SK-N-SH (cell line): Measurements from ENCODE around the gene TP53I13. TPM values are rescaled to one million over a fixed set of nuclear protein-coding genes. Genes with fewer than 3 reads are reported as not detected.

Source experiments
- CTCF ChIA-PET: fragments of 300-600, 350-600 bp; formaldehyde crosslinking; extraction: SDS; loops from one replicate; lab custom pipeline; 2021; lab: Yijun Ruan, JAX
- POLR2A ChIA-PET: fragments of 350-600 bp; sonication (Branson Sonifier 250); formaldehyde crosslinking; extraction: SDS; loops from one replicate; lab custom pipeline; 2020; ENCODE audit warnings: antibody characterized with exemption, inconsistent platforms; lab: Yijun Ruan, JAX
- DNase-seq: peaks from one replicate; pipeline ENCODE4 v3.0.0; 2012
- H2AFZ ChIP-seq: fragments of 200-600 bp; sonication (generic); 2 replicates; pipeline ENCODE4 v1.8.1; 2016; ENCODE audit warnings: antibody characterized with exemption, mild to moderate bottlenecking, low read depth
- H3F3A ChIP-seq: fragments of 200-600 bp; sonication (generic); replicated peaks from 2 replicates; pipeline ENCODE3; 2016; ENCODE audit warnings: antibody characterized with exemption, mild to moderate bottlenecking; ENCODE audit not compliant: insufficient read depth
- H3K27ac ChIP-seq, 2 experiments: fragments of 200-500 bp in 1 of 2; fragments of 200-600 bp in 1 of 2; sonication (Bioruptor generic) in 1 of 2; sonication (generic), shearing (Covaris generic) in 1 of 2; 2 replicates each; pipeline versions ENCODE4 v1.5.1 to v1.6.1; 2014 to 2016; ENCODE audit warnings: low read depth in 2 of 2, inconsistent platforms in 1 of 2, low read length in 1 of 2, mild to moderate bottlenecking in 1 of 2, mixed read lengths in 1 of 2
- H3K27me3 ChIP-seq: fragments of 200-600 bp; sonication (generic), shearing (Covaris generic); 2 replicates; pipeline ENCODE4 v1.6.1; 2016; ENCODE audit warnings: mixed run types; ENCODE audit not compliant: insufficient read depth
- H3K36me3 ChIP-seq, 2 experiments: fragments of 200-500 bp in 1 of 2; fragments of 200-600 bp in 1 of 2; sonication (Bioruptor generic) in 1 of 2; sonication (generic) in 1 of 2; replicated peaks in 1 of 2; 2 replicates each; pipeline versions ENCODE3 to v1.5.1; 2014 to 2016; ENCODE audit warnings: low read length in 1 of 2, mild to moderate bottlenecking in 1 of 2; ENCODE audit not compliant: insufficient read depth in 2 of 2, control insufficient read depth in 1 of 2
- H3K4me1 ChIP-seq, 2 experiments: fragments of 200-500 bp in 1 of 2; fragments of 200-600 bp in 1 of 2; sonication (Bioruptor generic) in 1 of 2; sonication (generic), shearing (Covaris generic) in 1 of 2; 2 replicates each; pipeline versions ENCODE4 v1.5.1 to v1.6.1; 2014 to 2016; ENCODE audit warnings: low read depth in 1 of 2, low read length in 1 of 2, mixed run types in 1 of 2; ENCODE audit not compliant: insufficient read depth in 2 of 2, control insufficient read depth in 1 of 2
- H3K4me2 ChIP-seq: fragments of 200-600 bp; sonication (generic), shearing (Covaris generic); 2 replicates; pipeline ENCODE4 v1.6.1; 2017; ENCODE audit warnings: mixed run types
- H3K4me3 ChIP-seq, 2 experiments: fragments of 200-500 bp in 1 of 2; fragments of 200-600 bp in 1 of 2; sonication (Bioruptor generic) in 1 of 2; sonication (generic), shearing (Covaris generic) in 1 of 2; 2 replicates each; pipeline versions ENCODE4 v1.5.1 to v1.8.1; 2014 to 2016; ENCODE audit warnings: low read depth in 2 of 2, inconsistent platforms in 1 of 2, low read length in 1 of 2, mild to moderate bottlenecking in 1 of 2, mixed read lengths in 1 of 2, moderate library complexity in 1 of 2
- H3K79me2 ChIP-seq: fragments of 200-600 bp; sonication (generic); 2 replicates; pipeline ENCODE4 v1.8.1; 2017; ENCODE audit warnings: mild to moderate bottlenecking; ENCODE audit not compliant: insufficient read depth
- H3K9ac ChIP-seq: fragments of 200-600 bp; sonication (generic); 2 replicates; pipeline ENCODE4 v1.6.1; 2017; ENCODE audit warnings: mixed run types
- H3K9me2 ChIP-seq: fragments of 200-600 bp; sonication (generic); 2 replicates; pipeline ENCODE4 v1.6.1; 2017; ENCODE audit warnings: mixed run types
- H3K9me3 ChIP-seq: fragments of 200-600 bp; sonication (generic); 2 replicates; pipeline ENCODE4 v1.6.1; 2017; ENCODE audit warnings: mixed run types, mild to moderate bottlenecking, moderate library complexity
- H4K20me1 ChIP-seq: fragments of 200-600 bp; sonication (generic); 2 replicates; pipeline ENCODE4 v1.6.1; 2017; ENCODE audit warnings: mild to moderate bottlenecking, mixed run types; ENCODE audit not compliant: insufficient read depth
- CHD2 ChIP-seq: fragments of 150-350 bp; IDR thresholded peaks from 2 replicates; pipeline ENCODE4 v1.6.1; 2018; ENCODE audit warnings: low read length; ENCODE audit not compliant: partially characterized antibody
- CTCF ChIP-seq: fragments of 200-600 bp; sonication (generic); IDR thresholded peaks from 2 replicates; pipeline ENCODE4 v1.6.1; 2017; ENCODE audit warnings: antibody characterized with exemption, mild to moderate bottlenecking, moderate library complexity
- ELF1 ChIP-seq: IDR thresholded peaks from 2 replicates; pipeline ENCODE4 v1.4.0; 2012
- EP300 ChIP-seq, 2 experiments: IDR thresholded peaks; 2 replicates each; pipeline versions ENCODE4 v1.4.0 to v1.6.1; 2012; ENCODE audit warnings: borderline replicate concordance in 1 of 2, low read depth in 1 of 2, low read length in 1 of 2
- EZH2phosphoT487 ChIP-seq: fragments of 200-600 bp; sonication (generic); IDR thresholded peaks from 2 replicates; pipeline ENCODE4 v1.6.1; 2017; ENCODE audit warnings: low read depth, mixed run types, mild to moderate bottlenecking, antibody characterized with exemption, moderate library complexity, borderline replicate concordance
- FOSL2 ChIP-seq: IDR thresholded peaks from 2 replicates; pipeline ENCODE4 v1.4.0; 2012; ENCODE audit warnings: low read depth, mild to moderate bottlenecking, moderate library complexity, borderline replicate concordance
- FOXJ3 ChIP-seq: sonication (generic); formaldehyde crosslinking; IDR thresholded peaks from 2 replicates; pipeline ENCODE4 v1.5.1; 2020; ENCODE audit warnings: mild to moderate bottlenecking, missing genetic modification reagents
- FOXM1 ChIP-seq: IDR thresholded peaks from 2 replicates; pipeline ENCODE4 v1.4.0; 2012; ENCODE audit warnings: low read depth, mild to moderate bottlenecking
- GATA2 ChIP-seq: sonication (generic); formaldehyde crosslinking; IDR thresholded peaks from 2 replicates; pipeline ENCODE4 v1.5.0; 2020; ENCODE audit warnings: mild to moderate bottlenecking, missing genetic modification reagents
- IRF3 ChIP-seq: fragments of 150-350 bp; IDR thresholded peaks from 2 replicates; pipeline ENCODE4 v1.6.1; 2016; ENCODE audit warnings: mild to moderate bottlenecking, low read depth, low read length
- JUND ChIP-seq: IDR thresholded peaks from 2 replicates; pipeline ENCODE4 v1.4.0; 2012
- MAX ChIP-seq: IDR thresholded peaks from 2 replicates; pipeline ENCODE4 v1.4.0; 2012; ENCODE audit warnings: low read depth
- MEF2A ChIP-seq: IDR thresholded peaks from 2 replicates; pipeline ENCODE4 v1.4.0; 2012; ENCODE audit warnings: low read depth, borderline replicate concordance
- MXI1 ChIP-seq: IDR thresholded peaks from 2 replicates; pipeline ENCODE4 v1.6.1; 2012; ENCODE audit warnings: mild to moderate bottlenecking, low read depth, low read length, improper control_type of control experiment
- NFIC ChIP-seq: IDR thresholded peaks from 2 replicates; pipeline ENCODE4 v1.4.0; 2012; ENCODE audit warnings: borderline replicate concordance
- NRF1 ChIP-seq: IDR thresholded peaks from 2 replicates; pipeline ENCODE4 v1.6.1; 2012; ENCODE audit warnings: low read depth, mild to moderate bottlenecking, low read length
- RAD21 ChIP-seq: IDR thresholded peaks from 2 replicates; pipeline ENCODE4 v1.6.1; 2012; ENCODE audit warnings: mild to moderate bottlenecking, low read length
- RFX5 ChIP-seq: IDR thresholded peaks from 2 replicates; pipeline ENCODE4 v1.6.1; 2012; ENCODE audit warnings: mild to moderate bottlenecking, improper control_type of control experiment, low read length
- RXRA ChIP-seq: IDR thresholded peaks from 2 replicates; pipeline ENCODE4 v1.4.0; 2012; ENCODE audit warnings: low read depth, mild to moderate bottlenecking, borderline replicate concordance
- TAF1 ChIP-seq: IDR thresholded peaks from 2 replicates; pipeline ENCODE4 v1.6.1; 2012; ENCODE audit warnings: low read depth, mild to moderate bottlenecking, low read length, moderate library complexity, borderline replicate concordance
- TCF12 ChIP-seq: IDR thresholded peaks from 2 replicates; pipeline ENCODE4 v1.4.0; 2012
- USF2 ChIP-seq: fragments of 150-350 bp; IDR thresholded peaks from 2 replicates; pipeline ENCODE4 v1.6.1; 2017; ENCODE audit warnings: antibody characterized with exemption, low read length, low read depth, borderline replicate concordance
- YY1 ChIP-seq: IDR thresholded peaks from 2 replicates; pipeline ENCODE4 v1.4.0; 2012; ENCODE audit warnings: low read depth, mild to moderate bottlenecking
- ZBTB33 ChIP-seq: IDR thresholded peaks from 2 replicates; pipeline ENCODE4 v1.4.0; 2012; ENCODE audit warnings: low read depth, borderline replicate concordance
- WGBS: methylation state at CpG from one replicate; pipeline ENCODE4 v1.1.6; 2017; ENCODE audit warnings: low lambda C conversion rate; 5-methylcytosine and 5-hydroxymethylcytosine counted together
- polyA plus RNA-seq, 3 experiments: library from polyadenylated mRNA; depleted of rRNA; stranded (reverse); fragments of >200 nt; gene quantifications; 2 replicates each; pipeline ENCODE4 v1.2.3, GENCODE V29; 2012
- TF ChIP-seq, protein P1 (sequence below): IDR thresholded peaks from 2 replicates; pipeline ENCODE4; 2012

TP53I13 gene
- polyA plus RNA-seq, 1 of the 3 experiments (the other 2 are of a cell fraction): 39.2 TPM

DNA sequence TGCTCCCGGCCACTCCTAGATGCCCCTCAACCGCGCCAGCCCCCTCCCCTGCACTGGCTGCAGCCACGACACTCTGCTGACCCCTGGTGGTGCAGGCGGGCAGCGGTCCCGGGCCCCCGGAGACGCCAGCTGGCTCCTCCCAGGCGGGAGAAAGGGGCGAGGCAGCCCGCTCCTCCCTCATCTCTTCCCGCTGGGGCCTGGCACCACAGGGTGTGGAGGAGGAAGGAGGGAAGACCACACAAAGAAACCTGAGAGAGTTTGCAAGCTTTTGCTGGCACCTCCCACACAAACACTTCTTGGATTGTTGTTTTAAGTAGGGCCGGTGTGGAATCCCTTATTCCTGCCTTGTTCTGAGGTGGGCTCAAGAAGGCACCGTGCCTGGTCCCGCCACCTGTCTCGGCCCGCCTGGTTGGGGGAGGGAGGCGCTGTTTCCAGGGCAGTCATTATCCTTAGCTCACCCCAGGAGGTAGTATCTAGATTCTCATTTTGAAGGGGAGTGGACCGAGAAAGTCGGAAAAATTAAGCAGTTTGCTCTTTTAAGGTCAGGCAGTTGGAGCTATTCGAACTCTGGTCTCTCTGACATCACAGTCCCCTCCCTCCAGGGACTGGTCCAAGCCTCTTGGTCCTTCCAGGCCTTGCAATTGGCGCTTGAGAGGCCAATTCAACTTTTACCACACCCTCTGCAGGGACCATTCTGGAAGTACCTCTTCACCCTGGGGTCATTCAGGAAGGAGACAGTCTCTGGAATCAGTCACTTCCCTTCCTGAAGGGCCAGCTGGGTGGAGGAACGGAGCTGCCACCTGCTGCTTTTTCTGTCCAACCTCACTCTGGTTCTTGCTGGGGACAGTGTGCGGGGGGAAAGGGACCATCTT is 23.5 kb downstream of the TP53I13 start:
- POLR2A ChIA-PET: interaction anchor here (0.8 to 1.8 kb wide), 9 partner anchors 9 to 340 kb away, joined by 3 to 5 read pairs (median 3); partner anchors contain the start of gene ABHD15
- peaks cover 23% of the 10 kb centered on the region for H4K20me1 ChIP-seq
- TF ChIP-seq MXI1: peak; percentile 11
- TF ChIP-seq RAD21: peak; percentile 88
- TF ChIP-seq RFX5: peak; percentile 42; the same call in 1 of the 2 replicates
- TF ChIP-seq JUND: no peak
- TF ChIP-seq EZH2phosphoT487: no peak
- TF ChIP-seq RXRA: no peak
- TF ChIP-seq MAX: peak; percentile 50; the same call in 1 of the 2 replicates
- no peak for TF ChIP-seq NFIC
- no peak; the same call in 1 of the 2 replicates for TF ChIP-seq TCF12
- TF ChIP-seq ELF1: no peak
- no peak for TF ChIP-seq USF2
- peak; percentile 60 for TF ChIP-seq CHD2
- TF ChIP-seq ZBTB33: no peak
- TF ChIP-seq IRF3: no peak
- no peak for TF ChIP-seq YY1
- TF ChIP-seq NRF1: no peak
- 0 out of 2 replicates have a peak, but pooled peaks have one; percentile 23 for TF ChIP-seq FOXJ3
- TF ChIP-seq, protein P1, sequence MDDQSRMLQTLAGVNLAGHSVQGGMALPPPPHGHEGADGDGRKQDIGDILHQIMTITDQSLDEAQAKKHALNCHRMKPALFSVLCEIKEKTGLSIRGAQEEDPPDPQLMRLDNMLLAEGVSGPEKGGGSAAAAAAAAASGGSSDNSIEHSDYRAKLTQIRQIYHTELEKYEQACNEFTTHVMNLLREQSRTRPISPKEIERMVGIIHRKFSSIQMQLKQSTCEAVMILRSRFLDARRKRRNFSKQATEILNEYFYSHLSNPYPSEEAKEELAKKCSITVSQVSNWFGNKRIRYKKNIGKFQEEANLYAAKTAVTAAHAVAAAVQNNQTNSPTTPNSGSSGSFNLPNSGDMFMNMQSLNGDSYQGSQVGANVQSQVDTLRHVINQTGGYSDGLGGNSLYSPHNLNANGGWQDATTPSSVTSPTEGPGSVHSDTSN: 0 out of 2 replicates have a peak, but pooled peaks have one; percentile 5
- no peak for TF ChIP-seq FOXM1
- no peak for TF ChIP-seq FOSL2
- no peak for TF ChIP-seq EP300 (IDR thresholded peaks at IDR 0.05; ENCODE audit: borderline replicate concordance in 1 of 2, low read depth in 1 of 2, low read length in 1 of 2)
- peak; percentile 97 for TF ChIP-seq CTCF
- no peak for TF ChIP-seq GATA2
- no peak for TF ChIP-seq MEF2A
- no peak for TF ChIP-seq TAF1

More for the DNA sequence above, 23.5 kb downstream of the TP53I13 start:
- Histone ChIP-seq H3K4me3 (peak overlapping the region; percentile 64 to 91), H3K4me2 (peak overlapping the region; percentile 95), H3K27ac (peak overlapping the region; percentile 64 to 91), H2AFZ (peak overlapping the region; percentile 84; the same call in 1 of the 2 replicates), H3K36me3 (no peaks in the 10 kb centered on the region), H3K9me2 (no peaks in the 10 kb centered on the region), H3K9ac (peak overlapping the region; percentile 41; the same call in 1 of the 2 replicates), H3K9me3 (no peaks in the 10 kb centered on the region), H3K79me2 (peaks cover 36% of the 10 kb centered on the region), H3F3A (peaks cover 29% of the 10 kb centered on the region), H3K4me1 (peaks cover 41 to 69% of the 10 kb centered on the region in 2 experiments), H3K27me3 (no peaks in the 10 kb centered on the region)
- CTCF ChIA-PET: interaction anchor here (0.5 to 5.0 kb wide), 34 partner anchors 9 to 502 kb away, joined by 3 to 123 read pairs (median 4); partner anchors contain the start of genes ABHD15, CORO6, SSH2 and TP53I13
- WGBS: 60% methylated on average over 12 of the region's 25 CpGs
- DNase-seq: peak; percentile 96
